Endometrial microvascular endothelial cells (primary cell): ENCODE data around the gene CHERP. TPM values are rescaled to one million over a fixed set of nuclear protein-coding genes. Genes with fewer than 3 reads are reported as not detected.
"Not testable (repeated sequence)": the region's sequence is repeated elsewhere in the genome, so short reads cannot be mapped to it uniquely, and the experiment has no call there.

Experiments used
- in situ Hi-C: cut with HindIII; loops from 2 replicates; pipeline ENCODE4 v1.10.0; 2017; ENCODE audit warnings: low sequenced_read_pairs, low pct_unique_long_range_greater_than_20kb; ENCODE audit errors: inconsistent ontology term
- total RNA-seq: library from RNA; depleted of rRNA; stranded (reverse); fragments of >200 nt; gene quantifications from one replicate; pipeline ENCODE4 v1.2.3, GENCODE V29; 2015; ENCODE audit errors: inconsistent ontology term

Gene CHERP
- total RNA-seq, 1 donor from 2014 or later, result 10.6 TPM

DNA sequence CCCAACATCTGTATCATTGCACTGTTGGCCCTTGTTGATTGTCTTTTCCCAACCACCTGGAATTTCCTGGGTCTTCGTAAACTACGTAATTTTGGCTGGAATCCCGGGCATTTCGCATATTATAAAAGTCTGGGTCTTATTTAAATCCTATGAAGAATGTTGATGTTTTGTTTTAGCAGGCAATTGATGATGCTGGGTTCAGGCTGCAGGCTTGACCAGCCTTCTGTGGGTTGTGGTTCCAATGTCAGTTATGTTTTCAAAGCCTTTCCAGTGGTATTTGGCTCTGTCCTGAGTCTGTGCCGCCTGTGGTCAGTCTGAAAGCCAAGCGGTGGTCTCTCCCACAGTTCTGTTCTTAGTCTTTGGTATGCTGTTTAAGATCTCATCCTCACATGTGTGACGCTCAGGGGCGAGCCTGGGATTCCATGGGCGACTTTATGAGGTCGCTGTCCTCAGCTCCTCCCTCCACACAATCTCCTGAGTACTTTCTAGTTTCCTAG lies 17.6 kb upstream of the CHERP start:
- in situ Hi-C loops, result no loop called here

DNA sequence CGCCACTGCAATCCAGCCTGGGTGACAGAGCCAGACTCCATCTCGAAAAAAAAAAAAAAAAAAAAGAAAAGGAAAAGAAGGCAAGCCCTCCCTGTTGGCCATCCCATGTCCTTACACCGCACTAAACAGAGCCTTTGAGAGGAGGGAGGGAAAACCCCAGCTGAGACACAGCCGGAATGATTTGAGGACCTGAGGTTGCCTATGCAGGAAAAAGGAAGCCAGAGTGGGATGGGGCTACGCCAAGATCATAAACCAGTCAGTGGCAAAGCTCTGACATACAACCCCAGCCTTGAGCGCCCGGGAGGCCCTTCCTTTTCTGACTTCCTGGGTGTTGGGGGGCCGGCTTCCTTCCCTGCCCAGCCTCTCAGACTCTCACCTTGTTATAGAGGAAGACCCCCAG lies 12.5 kb upstream of the CHERP start:
- in situ Hi-C loops, result no loop called here

DNA sequence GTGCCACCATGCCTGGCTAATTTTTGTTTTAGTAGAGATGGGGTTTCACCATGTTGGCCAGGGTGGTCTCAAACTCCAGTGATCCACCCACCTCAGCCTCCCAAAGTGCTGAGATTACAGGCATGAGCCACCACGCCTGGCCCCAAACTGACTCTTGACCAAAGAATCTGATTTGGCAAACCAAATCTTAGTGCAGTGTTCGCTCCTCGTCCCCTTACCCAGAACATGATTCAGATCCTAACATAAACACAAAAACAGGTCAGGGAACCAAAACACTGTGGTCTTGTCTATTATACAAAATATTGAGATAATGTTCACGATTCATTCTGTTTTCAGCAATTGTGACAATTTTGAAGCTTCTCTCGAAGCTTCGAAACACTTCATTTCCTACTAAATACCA lies 9.7 kb upstream of the CHERP start:
- in situ Hi-C loops, result not testable (repeated sequence)

DNA sequence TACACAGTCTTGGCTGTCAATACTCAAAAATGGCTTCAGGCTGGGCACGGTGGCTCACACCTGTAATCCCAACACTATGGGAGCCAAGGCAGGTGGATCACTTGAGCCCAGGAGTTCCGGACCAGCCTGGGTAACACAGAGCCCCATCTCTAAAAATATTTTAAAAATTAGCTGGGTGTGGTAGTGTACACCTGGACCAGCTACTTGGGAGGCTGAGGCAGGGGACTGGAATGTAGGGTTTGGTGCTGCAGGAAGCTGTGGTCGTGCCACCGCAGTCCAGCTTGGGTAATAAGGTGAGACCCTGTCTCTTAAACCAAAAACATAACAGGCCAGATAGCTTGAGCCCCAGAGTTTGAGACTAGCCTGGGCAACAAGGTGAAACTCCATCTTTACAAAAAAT lies 6.7 kb upstream of the CHERP start:
- in situ Hi-C loops, result no loop called here

DNA sequence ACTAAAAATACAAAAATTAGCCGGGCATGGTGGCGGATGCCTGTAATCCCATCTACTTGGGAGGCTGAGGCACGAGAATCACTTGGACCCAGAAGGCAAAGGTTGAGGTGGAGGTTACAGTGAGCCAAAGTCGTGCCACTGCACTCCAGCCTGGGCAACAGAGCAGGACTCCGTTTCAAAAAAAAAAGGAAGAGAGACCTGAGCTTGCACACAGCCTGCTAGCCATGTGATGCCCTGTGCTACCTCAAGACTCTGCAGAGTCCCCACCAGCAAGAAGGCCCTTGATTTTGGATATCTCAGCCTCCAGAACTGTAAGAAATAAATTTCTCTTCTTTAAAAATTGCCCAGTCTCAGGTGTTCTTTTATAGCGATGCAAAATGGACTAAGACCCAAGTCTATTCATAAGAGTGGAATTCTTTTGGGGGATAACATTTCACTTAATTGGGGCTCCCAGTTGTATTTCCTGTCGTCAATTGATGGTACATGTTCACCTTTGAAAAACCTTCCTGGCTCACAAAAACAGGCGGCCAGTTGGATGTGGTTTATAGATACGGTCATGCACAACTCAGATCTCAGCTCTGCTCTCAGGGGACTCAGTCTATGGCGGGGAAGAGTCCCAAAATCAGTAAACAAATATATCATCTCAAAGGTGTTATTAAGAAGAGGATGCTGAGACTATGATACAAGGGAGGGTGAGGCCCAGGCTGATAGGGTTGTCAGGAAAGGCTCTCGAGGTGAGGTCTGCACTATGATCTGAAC lies 2.4 kb upstream of the CHERP start:
- in situ Hi-C loops, result no loop called here

DNA sequence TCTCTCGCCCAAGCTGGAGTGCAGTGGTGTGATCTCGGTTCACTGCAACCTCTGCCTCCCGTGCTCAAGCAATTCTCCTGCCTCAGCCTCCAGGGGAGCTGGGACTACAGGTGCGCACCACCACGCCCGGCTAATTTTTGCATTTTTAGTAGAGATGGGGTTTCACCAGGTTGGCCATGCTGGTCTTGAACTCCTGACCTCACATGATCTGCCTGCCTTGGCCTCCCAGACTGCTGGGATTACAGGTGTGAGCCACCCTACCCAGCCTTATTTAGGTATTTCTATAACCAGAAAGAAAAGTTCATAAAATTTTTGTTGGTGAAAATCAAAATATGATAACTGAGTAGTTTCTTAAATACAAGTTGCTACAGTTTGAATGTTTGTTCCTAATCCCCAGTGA lies 1.5 kb upstream of the CHERP start:
- in situ Hi-C loops, result not testable (repeated sequence)

DNA sequence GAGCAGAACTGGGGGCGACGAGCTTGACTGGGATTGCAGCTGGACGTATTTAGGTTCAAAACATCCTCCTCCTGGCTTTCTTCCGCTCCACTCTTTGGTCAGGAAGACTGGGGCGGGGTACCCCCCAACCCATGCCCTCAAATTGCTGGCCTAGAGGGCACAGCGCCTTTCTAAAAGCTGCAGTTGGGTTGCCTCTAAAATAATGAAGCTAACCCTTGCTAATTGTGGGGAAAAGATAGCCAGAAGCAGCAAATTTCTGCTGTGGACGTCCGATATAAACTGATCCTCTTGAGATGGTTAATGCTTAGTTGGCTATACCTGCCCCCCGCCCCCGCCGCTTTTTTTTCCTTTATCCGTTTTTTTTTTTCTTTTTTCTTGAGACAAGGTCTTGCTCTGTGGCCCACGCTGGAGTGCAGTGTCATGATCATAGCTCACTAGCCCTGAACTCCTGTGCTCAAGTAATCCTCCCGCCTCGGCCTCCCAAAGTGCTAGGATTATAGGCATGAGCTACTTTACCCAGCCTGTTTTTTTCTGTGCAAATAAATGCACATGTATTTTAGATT lies 754 bp upstream of the CHERP start:
- in situ Hi-C loops, result no loop called here

DNA sequence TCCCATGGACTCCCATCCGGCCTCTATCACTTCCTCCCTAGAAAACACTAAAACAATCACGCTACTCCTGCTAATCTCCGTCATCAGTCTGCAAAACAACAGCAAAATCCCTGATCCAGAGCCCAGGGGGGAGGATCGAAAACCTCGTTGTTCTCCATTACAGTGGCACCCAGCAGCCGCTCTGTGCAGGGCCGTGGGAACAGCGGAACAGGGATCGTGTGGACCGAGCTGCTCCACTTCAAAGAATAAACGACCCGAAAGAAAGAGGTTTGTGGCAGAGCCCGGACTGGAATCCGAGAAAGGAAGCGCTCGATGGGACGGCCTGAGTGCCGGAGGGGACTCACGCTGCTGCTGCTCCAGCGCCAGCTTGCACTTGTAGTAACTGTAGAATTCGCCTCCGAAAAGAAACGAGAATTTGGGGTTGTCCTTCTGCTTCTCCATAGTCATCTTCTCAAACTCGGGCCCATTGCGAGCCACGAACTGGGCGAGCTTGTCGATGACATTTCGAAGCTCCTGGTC lies 652 bp downstream of the CHERP start:
- in situ Hi-C loops, result no loop called here

DNA sequence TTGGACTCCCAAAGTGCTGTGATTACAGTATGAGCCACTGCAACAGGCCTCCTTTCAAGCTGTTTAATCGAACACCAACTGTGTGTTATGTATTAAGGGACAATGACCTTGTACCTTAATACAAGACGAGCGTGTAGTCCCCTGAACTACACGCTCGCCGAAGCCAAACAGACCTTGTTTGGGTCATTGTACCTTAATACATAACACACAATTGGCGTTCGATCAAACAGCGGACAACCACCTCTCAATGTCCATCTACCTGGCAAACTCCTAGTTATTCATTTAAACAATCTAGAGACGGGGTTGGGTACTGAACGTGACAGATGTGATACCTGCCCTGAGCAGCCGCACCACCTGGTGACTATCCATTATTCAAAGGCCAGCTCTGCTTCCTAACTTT lies 1.3 kb downstream of the CHERP start:
- in situ Hi-C loops, result no loop called here

DNA sequence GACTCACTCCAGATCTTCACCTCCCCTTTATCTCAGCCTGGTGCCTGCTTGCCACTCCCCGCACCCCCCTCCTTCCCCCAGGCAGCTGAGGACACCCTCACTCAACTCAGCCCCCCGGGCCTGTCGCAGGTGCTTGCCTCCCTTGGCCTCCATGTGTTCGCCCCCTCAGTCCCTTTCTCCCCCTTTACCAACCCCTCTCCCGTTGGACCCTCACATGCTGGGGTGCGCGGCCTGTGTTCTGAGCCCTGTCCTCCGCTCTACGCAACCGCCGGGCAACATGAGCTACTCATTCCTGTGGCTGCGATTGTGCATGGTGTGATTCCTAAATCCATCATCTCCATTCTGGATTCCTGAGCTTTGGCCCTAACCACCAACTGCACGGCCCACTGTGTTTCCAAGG lies 5.1 kb downstream of the CHERP start:
- in situ Hi-C loops, result no loop called here

DNA sequence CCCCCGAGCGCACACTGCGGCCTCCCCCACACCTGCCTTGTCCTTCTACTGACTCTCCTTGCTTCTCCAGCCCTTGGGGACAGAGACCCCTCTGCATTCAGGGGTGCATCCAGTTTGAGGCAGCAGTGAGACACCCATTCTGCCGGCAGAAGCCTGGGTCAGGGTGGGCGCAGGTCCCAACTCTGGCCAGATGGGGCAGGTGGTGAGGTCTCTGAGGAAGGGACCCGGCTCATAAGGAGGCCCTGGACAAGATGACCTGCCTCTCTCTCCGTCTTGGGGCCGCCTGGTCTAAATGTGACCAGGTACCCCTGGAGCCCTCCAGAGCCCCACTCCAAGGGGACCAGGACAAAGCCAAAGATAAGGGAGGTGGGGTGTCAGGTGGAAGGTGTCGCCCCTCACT lies 6.1 kb downstream of the CHERP start:
- in situ Hi-C loops, result no loop called here

DNA sequence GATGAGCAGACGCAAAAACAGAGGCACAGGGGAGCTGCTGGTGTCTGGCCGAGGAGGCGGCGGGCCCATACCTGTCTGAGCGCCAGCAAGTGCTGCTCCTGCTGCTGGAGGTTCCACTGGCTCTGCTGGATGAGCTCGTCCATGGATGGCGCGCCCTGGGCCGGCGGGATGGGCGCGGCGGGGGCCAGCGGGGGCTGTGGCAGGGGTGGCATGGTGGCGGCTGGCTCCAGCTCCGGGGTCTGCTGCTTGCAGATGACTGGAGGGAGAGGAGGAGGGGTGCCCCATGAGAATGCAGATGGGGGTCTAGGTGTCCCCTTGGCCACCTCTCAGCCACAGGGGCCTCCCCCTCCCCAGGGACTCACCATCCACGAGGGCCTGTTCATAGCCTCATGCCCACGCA lies 6.9 kb downstream of the CHERP start:
- in situ Hi-C loops, result no loop called here

DNA sequence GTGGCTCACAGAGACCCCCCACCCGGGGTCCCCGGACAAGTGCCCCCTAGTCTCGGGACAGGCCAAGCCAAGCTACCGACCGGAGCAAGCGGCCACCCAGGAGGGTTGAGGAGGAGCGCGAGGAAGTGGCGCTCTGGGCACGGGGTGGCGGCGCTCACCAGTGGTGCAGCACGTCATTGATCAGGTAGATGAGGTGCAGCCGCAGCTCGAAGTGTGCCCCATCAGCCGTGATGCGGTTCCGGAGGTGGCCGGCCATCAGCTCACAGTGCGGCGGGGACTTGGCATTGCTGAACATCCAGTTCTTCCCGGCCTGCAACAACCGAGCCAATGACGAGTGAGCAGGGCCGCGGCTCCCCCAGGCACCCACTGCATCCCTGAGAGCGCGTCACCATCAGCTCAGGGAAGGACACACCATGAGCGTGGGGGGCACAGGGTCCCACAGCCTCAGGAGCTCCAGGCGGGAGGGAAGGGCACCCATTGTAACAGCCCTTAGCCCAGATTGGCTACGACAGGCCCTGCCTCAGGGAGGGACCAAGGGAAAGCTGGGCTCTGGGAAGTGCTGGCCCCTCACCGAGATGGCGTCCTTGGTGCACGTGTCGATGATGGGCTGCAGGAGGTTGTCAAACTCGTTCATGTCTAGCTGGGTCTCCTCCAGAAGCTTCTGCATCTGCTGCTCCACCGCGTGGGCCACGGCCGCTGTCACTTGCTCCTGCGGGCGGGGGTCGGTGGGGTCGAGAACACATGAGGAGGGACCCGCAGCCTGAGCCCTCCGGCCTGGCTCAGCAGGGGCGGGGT lies 9.6 kb downstream of the CHERP start:
- in situ Hi-C loops, result no loop called here

DNA sequence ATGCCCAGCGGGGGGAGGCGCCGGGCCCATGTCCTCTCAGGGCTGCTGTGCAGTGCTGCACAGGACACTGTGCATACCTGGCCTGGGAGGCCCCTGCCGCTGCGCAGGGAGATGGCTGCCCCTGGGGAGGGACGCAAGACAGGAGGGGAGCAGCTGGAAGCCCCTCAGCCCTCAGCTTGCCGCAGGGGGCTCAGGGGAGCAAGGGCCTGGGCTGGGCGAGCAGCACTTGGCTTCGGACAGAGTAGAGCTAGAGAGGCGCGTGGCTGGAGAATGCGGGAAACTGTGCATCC lies 10.9 kb downstream of the CHERP start:
- in situ Hi-C loops, result no loop called here

DNA sequence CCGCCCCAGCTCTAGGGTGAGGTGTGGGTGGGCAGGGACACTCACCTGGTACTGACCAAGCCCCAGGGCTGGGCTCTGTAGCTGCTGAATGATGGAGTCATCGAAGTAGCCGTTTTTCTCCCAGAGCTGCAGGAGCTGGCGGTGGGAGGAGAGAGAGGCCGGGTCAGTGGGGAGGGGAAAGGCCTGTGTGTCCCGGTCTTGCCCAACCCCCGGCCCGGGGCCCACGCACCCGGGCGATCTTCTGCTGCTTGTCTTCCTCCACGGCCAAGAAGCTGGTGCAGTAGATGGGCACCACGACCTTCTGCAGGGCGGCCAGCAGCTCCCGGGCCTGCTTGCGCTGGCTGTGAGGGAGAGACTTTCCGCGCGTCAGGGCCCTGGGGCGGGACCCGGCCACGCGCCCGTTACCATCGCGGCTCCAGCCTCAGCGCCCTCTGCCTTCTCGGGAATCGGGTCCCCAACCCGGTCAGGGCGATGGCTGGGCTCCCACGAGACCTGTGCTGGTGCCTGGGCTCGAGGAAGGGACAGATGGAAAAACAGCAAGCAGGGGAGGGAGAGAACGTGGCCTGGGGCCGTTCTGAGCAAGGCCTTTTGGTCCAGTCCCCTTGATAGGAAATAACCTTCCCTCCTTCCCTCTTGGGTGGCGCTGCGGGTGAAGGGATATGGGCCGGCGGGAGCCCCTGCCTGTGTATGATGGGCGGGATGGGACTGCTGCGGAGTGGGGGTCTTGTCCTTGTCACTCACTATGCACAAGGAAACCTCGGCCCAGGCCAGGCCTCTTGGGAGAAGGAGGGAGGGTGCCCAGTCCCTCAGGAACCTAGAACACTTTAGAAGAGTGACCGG lies 11.5 kb downstream of the CHERP start:
- in situ Hi-C loops, result no loop called here

DNA sequence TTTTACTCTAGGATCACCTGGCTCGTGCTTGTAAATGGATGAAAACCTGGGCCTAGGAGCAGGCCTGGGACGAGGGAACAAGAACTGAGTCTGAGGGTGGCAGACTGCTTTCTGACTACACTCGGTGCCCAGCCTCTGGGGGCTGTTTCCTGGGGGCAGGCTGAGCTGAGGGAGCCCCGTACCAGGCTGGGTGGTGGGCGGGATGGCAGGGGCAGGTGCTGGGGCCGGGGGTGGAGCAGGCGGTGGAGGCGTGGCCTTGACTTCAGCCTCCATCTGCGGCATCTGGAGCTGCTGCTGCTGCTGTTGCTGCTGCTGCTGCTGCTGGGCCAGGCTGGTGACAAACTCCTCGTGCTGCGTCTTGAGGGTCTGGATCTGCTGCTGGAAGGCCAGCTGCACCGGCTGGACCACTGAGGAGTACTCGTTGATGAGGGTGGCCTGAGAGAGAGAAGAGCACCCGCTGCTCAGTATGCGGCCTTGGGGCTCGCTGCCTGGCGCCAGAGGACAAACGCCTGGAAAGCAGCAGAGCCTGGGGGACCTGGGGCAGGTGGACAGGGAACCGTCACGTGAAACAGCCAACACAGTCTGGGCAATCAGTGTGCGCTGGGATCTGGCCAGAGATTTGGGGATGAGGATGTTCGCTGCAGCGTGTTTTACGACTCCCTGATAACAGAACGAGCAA lies 12.6 kb downstream of the CHERP start:
- in situ Hi-C loops, result no loop called here

DNA sequence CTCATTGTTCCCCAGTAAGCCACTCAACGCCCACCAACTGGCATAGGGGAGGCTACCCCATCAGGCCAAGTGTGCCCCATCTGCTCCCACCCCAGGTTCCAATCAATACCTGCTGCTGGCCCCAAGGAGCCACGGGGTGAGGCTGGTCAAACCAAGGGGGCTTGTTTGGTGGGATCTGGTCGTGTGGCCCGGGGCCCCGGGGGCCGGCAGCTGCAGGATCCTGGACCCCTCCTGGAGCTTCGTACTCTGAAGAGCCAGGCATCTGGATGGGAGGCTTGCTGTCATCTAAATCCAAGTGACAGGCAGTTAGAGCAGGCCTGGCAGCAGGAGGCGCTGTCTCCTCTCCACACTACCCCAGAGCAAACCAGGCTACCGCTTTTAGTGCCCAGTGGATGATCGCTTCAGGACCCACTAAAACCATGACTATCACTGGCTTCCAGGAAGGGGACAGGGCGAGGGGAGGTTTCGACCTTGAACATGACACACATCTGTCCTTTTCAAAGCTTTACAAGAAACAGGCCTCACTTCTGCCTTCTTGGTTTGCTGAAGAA lies 14.2 kb downstream of the CHERP start:
- in situ Hi-C loops, result no loop called here

DNA sequence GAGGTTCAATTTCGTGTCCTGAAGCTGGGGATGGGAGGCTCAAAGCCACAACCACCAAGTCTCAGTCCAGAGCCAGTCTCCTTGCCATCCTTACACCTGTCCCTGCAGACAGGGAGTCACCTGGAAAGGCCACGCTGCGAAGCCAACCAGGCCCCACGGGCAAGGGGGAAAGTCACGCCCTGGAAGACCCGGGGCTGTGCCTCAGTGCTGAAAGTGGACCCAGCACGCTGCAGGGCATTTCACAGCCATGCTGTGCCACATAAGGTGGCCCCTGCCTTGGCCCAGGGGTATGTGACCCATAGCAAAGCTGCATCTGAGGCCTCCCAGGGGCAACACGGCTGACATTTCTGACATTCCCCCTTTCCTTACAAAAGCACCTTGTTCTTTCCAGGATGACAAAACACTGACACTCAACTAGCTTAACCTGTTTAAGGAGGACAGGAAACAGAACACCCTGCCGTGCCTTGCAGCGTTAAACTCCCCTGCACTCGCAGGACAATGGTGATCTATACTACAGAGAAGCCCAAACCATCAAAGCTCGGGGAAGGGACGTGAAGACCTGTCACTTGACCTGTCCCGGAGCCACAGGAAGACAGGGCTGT lies 14.8 kb downstream of the CHERP start:
- in situ Hi-C loops, result no loop called here
